ENCODE measurements around the gene MAB21L3.

DNA sequence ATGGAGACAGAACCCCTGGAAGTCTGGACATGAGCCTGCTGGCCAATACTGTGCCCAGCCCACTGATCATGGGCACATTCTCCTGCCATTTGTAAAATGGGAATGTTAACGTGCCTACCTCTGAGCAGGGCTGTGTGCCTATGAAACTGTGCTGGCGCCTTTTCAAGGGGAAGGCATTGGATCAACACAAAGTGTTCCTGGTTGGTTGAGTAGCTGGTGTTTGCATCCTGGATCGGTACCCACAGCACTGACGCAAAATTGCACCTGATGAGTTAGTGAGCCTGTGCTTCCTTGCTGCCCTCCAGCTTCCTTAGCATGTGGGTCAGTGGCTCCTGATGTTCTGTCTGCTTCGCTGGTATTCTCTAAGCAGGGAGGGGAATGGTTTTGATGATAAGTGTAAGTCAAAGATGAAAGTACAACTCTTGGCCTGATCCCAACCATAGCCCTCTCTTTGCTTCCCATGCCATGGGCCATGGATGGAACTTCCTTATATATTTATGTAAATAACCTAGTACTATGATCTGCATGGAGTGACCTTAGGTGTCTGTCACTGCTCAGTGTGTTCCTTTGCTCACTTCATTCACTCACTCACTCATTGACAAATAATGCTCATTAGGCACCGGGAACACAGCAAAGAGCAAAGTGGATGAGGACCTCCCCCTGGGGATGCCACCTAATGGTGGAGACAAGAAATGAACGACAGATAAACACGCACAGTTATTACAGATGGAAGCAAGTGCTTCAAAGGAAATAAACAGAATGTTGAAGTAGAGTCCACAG, 22.7 kb downstream of the MAB21L3 start:
- TF ChIP-seq POLR2A (IDR thresholded peaks at IDR 0.05), result no peak
- TF ChIP-seq, protein P1, sequence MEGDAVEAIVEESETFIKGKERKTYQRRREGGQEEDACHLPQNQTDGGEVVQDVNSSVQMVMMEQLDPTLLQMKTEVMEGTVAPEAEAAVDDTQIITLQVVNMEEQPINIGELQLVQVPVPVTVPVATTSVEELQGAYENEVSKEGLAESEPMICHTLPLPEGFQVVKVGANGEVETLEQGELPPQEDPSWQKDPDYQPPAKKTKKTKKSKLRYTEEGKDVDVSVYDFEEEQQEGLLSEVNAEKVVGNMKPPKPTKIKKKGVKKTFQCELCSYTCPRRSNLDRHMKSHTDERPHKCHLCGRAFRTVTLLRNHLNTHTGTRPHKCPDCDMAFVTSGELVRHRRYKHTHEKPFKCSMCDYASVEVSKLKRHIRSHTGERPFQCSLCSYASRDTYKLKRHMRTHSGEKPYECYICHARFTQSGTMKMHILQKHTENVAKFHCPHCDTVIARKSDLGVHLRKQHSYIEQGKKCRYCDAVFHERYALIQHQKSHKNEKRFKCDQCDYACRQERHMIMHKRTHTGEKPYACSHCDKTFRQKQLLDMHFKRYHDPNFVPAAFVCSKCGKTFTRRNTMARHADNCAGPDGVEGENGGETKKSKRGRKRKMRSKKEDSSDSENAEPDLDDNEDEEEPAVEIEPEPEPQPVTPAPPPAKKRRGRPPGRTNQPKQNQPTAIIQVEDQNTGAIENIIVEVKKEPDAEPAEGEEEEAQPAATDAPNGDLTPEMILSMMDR (IDR thresholded peaks at IDR 0.05), result no peak

Data from uterus (tissue), 2 donors.